WI38 (cell line): ENCODE data around the gene CNR2.
A peak's percentile ranks its signal among the peaks of the same experiment; 100 is the strongest.

ENCODE experiments used
- H3K4me3 ChIP-seq: 2 replicates; pipeline ENCODE4 v1.5.1; 2011; ENCODE audit warnings: low read depth, mild to moderate bottlenecking, control low read depth, low read length
- CTCF ChIP-seq: IDR thresholded peaks from 2 replicates; pipeline ENCODE4 v1.5.1; 2012; ENCODE audit warnings: low read depth, mild to moderate bottlenecking, control low read depth, low read length

Gene CNR2

GRCh38 chr1:23879809-23880208, 33.4 kb downstream of the CNR2 start:
- no peak for TF ChIP-seq CTCF
- no peak overlapping the region for H3K4me3 ChIP-seq

DNA sequence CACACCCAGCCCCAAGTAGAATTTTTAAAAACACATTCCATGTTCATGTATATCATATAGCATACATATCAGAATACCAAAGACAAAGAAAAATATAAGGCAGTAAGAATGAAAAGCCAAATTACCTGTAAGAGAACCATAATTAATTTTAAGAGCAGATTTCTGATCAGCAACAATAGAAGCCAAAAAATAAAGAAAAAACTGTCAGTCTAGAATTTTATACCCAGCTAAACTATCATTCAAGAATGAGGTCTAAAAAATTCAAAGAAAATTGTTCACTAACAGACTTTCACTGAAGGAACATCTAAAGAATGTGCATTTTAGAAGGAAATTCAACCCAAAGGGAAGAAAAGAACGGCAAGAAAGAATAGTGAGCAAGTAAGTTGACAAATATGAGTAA, 34.5 kb downstream of the CNR2 start:
- TF ChIP-seq CTCF: no peak
- H3K4me3 ChIP-seq: no peak overlapping the region

DNA sequence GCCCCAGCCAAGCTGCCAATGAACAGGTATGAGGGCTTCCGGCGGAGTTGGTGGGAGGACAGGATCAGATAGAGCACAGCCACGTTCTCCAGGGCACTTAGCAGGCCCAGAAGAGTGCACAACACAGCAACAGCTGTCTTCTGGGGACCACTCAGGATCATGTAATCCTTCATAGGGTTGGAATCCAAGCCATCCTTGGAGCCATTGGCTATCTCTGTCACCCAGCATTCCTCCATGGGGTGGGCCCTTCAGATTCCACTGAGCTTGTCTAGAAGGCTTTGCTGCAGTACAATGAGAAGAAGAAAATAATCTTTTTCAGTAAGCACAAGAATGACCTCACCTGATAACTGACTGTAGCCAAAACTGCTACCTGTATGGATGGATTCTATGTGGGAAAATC, 37.8 kb downstream of the CNR2 start:
- no peak overlapping the region for H3K4me3 ChIP-seq
- no peak for TF ChIP-seq CTCF

DNA sequence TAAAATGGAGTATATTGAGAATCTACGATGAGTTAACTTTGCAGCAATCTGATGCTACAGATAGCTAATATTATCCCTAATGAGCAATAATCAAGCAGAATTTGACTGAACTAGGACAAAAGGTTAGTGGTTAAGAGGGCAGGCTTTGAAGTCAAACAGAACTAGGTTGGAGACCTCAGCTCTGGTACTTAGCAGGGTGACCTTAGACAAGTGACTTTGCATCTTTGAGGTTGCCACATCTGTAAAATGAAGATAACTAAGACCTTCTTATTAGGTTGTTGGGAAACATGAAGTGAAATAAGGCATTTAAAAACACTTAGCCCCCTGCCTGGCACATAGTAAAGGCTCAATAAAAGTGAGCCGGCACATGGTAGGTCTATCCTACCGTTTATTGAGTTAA, 40.7 kb downstream of the CNR2 start:
- TF ChIP-seq CTCF: no peak
- H3K4me3 ChIP-seq: no peak overlapping the region

DNA sequence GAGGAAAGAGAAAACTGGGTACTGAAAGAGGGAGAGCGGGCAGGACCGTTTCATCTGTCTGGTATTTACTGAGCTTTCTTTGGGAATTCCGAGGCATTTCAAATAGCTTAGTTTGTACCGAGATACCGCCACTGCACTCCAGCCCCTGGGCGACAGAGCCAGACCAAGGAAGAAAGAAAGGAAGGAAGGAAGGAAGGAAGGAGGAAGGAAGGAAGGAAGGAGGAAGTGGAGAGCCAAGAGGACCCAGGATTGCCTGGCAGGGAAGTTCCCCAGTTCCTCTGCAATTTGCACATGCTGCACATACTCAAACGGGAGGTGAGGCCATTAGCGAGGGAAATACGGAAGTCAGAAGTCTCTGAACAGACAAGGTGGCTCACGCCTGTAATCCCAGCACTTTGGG, 44.1 kb downstream of the CNR2 start:
- no peak for TF ChIP-seq CTCF
- no peak overlapping the region for H3K4me3 ChIP-seq

GRCh38 chr1:23868557-23869016, 44.6 kb downstream of the CNR2 start:
- peak overlapping the region; percentile 61 for H3K4me3 ChIP-seq
- no peak for TF ChIP-seq CTCF

GRCh38 chr1:23867895-23868556, 45.1 kb downstream of the CNR2 start, which contains the start of gene FUCA1:
TSS of gene FUCA1 (minus strand) at chr1:23868290. CDS start at chr1:23868286, 4 bp downstream.
- H3K4me3 ChIP-seq: peak within 1 kb of the TSS; percentile 61
- peak; percentile 92 for TF ChIP-seq CTCF
